Mucosa of descending colon (tissue), 3 donors: ENCODE results near the gene ACOXL. TPM values are rescaled to one million over a fixed set of nuclear protein-coding genes. Genes with fewer than 3 reads are reported as not detected.

Experiments used
- ATAC-seq: fragments of 200-7000 bp; cut with Tn5 transposase; one replicate; pipeline ENCODE4 v1.9.1; 2020; ENCODE audit warnings: mild to moderate bottlenecking, moderate library complexity
- DNase-seq, 3 donors: peaks; one replicate each; pipeline ENCODE4 v3.0.0-alpha.2; 2020
- H3K36me3 ChIP-seq: fragments of 200-600 bp; one replicate; pipeline ENCODE4 v1.8.0; 2021; ENCODE audit warnings: low read depth, mild to moderate bottlenecking
- H3K4me1 ChIP-seq: fragments of 200-600 bp; one replicate; pipeline ENCODE4 v1.8.0; 2021; ENCODE audit warnings: low read depth, mild to moderate bottlenecking
- H3K4me3 ChIP-seq: fragments of 200-600 bp; one replicate; pipeline ENCODE4 v1.8.0; 2021; ENCODE audit warnings: mild to moderate bottlenecking
- H3K9me3 ChIP-seq: fragments of 200-600 bp; one replicate; pipeline ENCODE4 v1.8.0; 2021; ENCODE audit warnings: mild to moderate bottlenecking
- CTCF ChIP-seq: fragments of 200-600 bp; IDR thresholded peaks from one replicate; pipeline ENCODE4 v1.8.0; 2022; ENCODE audit warnings: antibody characterized with exemption, mild to moderate bottlenecking
- intact Hi-C, 2 donors: fragments of 100-400 bp; cut with DNase I in 1 of 2; cut with micrococcal nuclease in 1 of 2; formaldehyde crosslinking; loops; one replicate each; pipeline versions ENCODE4 v1.11.0 to v1.11.1; 2022; cut with DNase I, micrococcal nuclease
- total RNA-seq, 3 donors: library from RNA; stranded (reverse); fragmentation: NEBNext Ultra II Directional in 2 of 3; extraction: Animal tissue kit (Norgen Biotek cat#: 25700) in 2 of 3; gene quantifications; one replicate each; pipeline versions ENCODE4 v1.2.1 to v1.2.4, GENCODE V29; 2021 to 2023
- donor health status: DM: no; HTN: no; CAD: no; lungs with moderate emphysema.
- donor health status: DM: no; HTN: no; CAD: no.
- donor health status: DM: no; HTN: yes; CAD: no.

The ACOXL gene
- total RNA-seq, 3 donors from 2014 or later: 0.51 to 1.2 (median 0.87) TPM

DNA sequence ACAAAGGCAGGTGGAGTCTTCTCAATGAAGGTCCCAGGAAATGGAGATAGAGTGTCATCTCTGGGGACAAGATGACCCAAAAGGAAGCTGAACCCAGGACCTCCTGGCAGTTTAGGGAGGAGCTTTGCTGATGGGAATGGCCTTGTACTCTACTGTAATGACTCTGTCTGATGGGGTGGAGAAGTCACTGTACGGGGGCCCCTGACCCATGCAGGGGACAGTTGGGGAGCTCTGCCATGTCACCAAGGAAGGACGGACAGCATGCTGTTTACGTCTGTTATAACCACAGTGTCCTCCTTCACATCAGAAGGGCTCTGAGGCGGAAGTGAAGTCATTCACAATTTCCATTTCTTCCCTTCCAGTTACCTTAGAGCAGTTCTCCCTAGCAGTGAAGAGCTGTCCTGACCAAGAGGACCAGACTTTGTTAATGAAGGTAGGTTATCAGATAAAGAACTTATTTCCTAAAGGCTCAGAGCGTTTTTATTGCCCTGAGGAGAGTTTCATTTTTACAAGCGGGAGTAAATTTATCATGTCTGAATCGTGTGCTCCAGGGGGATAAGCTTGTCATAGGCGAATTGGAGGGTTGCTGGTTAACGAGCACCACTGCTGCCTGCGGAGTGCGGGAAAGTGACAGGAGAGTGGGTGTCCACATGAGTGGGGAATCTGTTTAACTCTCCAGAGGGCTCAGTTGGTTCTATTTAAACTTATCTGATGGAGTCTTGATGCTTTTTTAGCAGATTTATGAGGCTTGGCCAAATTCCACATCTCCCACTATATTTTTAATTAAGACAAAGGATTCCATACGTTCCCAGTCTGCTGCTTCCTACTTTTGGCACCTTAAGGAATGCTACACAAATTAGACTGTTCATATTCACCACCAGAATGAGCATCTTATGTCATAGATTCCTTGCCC, 316.7 kb downstream of the ACOXL start:
- ATAC-seq (peak; percentile 44), DNase-seq (no peak)
- H3K4me3 ChIP-seq: no peak overlapping the region
- TF ChIP-seq CTCF: no peak
- peaks cover 17% of the 10 kb centered on the region for H3K4me1 ChIP-seq
- H3K36me3 ChIP-seq: no peaks in the 10 kb centered on the region
- no peaks in the 10 kb centered on the region for H3K9me3 ChIP-seq
- intact Hi-C loops: no loop called here

DNA sequence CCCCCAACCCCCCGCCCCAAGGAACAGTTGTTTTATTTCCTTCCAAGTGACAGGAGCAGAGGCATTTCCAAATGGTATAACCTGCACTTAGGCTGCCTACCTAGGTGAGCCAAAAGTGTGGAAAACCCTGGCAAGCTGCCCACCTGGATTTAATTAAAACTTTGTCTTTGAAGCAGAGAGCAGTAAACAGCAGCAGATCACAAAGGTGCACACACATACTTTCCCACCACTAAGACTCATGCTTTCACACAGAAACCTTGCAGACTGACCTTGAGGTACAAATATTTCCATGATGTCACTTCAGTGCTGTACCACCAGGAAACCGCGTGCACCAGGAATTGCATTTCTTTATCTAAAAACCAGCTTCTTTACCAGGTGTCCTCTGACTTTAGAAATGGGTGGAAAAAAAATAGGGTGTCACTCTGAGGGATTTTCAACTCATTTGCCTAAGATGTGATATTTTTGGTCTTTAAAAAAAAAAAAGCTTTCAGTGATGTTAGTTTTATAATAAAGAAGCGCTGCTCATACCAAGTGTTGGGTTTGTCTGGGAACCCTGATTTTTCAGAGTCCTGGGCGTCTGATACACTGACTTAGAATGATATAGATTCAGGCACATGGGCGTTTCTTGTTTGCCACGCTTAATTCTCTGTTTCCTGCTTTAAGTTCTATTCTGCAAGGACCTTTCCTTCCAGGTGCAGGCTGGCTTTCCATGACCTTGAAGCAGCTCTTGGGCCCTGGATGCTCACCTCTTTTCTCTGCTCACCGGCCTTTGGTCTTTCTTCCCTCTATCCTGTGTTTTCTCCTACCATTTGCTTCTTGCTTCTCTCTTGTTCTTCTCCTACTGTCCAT, 317.6 kb downstream of the ACOXL start:
- DNase-seq (peak in 1 of 3 donors; percentile 58), ATAC-seq (peak; percentile 72)
- H3K36me3 ChIP-seq: no peaks in the 10 kb centered on the region
- H3K9me3 ChIP-seq: no peaks in the 10 kb centered on the region
- peaks cover 17% of the 10 kb centered on the region for H3K4me1 ChIP-seq
- H3K4me3 ChIP-seq: no peak overlapping the region
- intact Hi-C loops: no loop called here
- no peak for TF ChIP-seq CTCF

DNA sequence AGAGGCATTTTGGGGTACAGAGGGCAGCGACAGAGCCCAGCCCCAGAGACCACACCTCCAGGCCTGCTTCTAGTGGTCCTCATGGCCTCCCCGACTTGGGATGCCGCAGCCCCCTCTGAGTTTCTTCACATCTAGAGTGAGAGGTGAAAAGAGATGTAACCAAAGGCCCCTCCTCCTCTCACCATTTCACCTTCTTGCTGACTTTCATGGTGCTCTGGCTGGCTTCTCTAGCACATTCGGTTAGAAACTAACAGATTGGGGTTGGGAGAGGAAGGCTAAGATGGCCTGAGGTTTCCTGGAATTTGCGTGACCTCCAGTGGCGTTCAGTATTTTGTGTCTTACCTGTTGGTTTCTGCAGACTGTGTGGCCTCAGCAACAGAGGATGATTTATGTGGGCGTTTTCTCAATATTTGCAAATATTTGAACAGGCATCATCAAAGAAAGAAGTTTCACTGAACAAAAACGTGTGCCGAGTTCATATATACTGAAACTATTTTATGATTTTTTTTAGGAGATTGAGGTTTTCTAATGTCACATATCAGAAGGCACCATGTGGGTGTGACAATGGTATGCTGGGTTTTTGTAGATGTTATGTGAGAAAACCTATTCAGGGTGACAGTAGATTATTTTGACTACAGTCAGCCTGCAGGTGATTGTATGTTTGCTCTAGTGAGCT, 318.5 kb downstream of the ACOXL start:
- Histone ChIP-seq H3K4me1 (peaks cover 17% of the 10 kb centered on the region), H3K9me3 (no peaks in the 10 kb centered on the region), H3K4me3 (no peak overlapping the region), H3K36me3 (no peaks in the 10 kb centered on the region)
- intact Hi-C loops: no loop called here
- DNase-seq: no peak
- TF ChIP-seq CTCF: no peak
- ATAC-seq: peak; percentile 33

GRCh38 chr2:111052621-111053020, 320.2 kb downstream of the ACOXL start:
- intact Hi-C loops: no loop called here
- peaks cover 17% of the 10 kb centered on the region for H3K4me1 ChIP-seq
- no peaks in the 10 kb centered on the region for H3K9me3 ChIP-seq
- TF ChIP-seq CTCF: no peak
- H3K4me3 ChIP-seq: no peak overlapping the region
- no peak for ATAC-seq
- H3K36me3 ChIP-seq: no peaks in the 10 kb centered on the region
- no peak for DNase-seq

DNA sequence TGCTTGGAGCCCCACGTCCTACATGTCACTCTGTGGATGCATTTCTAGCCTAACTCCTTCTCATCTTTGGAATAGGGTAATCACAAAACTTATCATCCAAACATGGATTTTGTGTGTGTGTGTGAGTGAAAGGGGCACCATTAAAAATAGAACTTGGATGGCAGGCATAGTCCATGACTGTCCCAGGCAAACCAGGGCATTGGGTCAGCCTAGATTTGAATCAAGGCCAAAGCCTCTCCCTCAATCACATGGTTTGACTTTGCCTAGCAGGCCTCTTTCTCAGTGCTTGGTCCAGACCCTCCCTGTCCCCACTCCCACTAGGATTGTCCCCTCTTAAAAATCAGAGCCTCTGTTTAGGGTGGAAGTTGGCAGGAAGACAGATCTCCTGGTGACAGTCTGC, 320.9 kb downstream of the ACOXL start:
- Histone ChIP-seq H3K4me3 (no peak overlapping the region), H3K36me3 (no peaks in the 10 kb centered on the region), H3K9me3 (no peaks in the 10 kb centered on the region), H3K4me1 (peaks cover 17% of the 10 kb centered on the region)
- ATAC-seq (no peak), DNase-seq (no peak)
- intact Hi-C loops: no loop called here
- TF ChIP-seq CTCF: no peak
